H9 (cell line): Measurements from ENCODE around the gene TAF3. TPM values are rescaled to one million over a fixed set of nuclear protein-coding genes. Genes with fewer than 3 reads are reported as not detected.
A peak's percentile ranks its signal among the peaks of the same experiment; 100 is the strongest.

ENCODE experiments used
- DNase-seq: peaks from one replicate; pipeline ENCODE4 v3.0.0-alpha.2; 2017
- H2AFZ ChIP-seq: one replicate; pipeline ENCODE4 v1.6.1; 2013; ENCODE audit warnings: mild to moderate bottlenecking, low read length, control low read depth, moderate library complexity
- H2AK5ac ChIP-seq: 2 replicates; pipeline ENCODE4 v1.6.1; 2013; ENCODE audit warnings: low read length, control low read depth, mixed read lengths; ENCODE audit not compliant: insufficient read length
- H2BK120ac ChIP-seq: one replicate; pipeline ENCODE4 v1.6.1; 2013; ENCODE audit warnings: low read depth, mild to moderate bottlenecking, low read length, control low read depth, inconsistent platforms; ENCODE audit not compliant: poor library complexity, severe bottlenecking
- H2BK12ac ChIP-seq: 2 replicates; pipeline ENCODE4 v1.6.1; 2013; ENCODE audit warnings: low read length, control low read depth, mixed read lengths, low read depth; ENCODE audit not compliant: insufficient read length
- H2BK15ac ChIP-seq: 2 replicates; pipeline ENCODE4 v1.6.1; 2013; ENCODE audit warnings: low read depth, low read length, control low read depth
- H2BK20ac ChIP-seq: one replicate; pipeline ENCODE4 v1.6.1; 2013; ENCODE audit warnings: low read depth, mild to moderate bottlenecking, low read length, control low read depth, inconsistent platforms; ENCODE audit not compliant: poor library complexity, severe bottlenecking
- H2BK5ac ChIP-seq: 2 replicates; pipeline ENCODE4 v1.6.1; 2013; ENCODE audit warnings: low read length, control low read depth, mixed read lengths; ENCODE audit not compliant: insufficient read length
- H3K14ac ChIP-seq: 2 replicates; pipeline ENCODE4 v1.6.1; 2013; ENCODE audit warnings: low read length, control low read depth; ENCODE audit not compliant: insufficient read depth
- H3K18ac ChIP-seq: 2 replicates; pipeline ENCODE4 v1.6.1; 2013; ENCODE audit warnings: low read depth, mild to moderate bottlenecking, mixed read lengths, low read length, control low read depth; ENCODE audit not compliant: insufficient read length
- H3K23ac ChIP-seq: 2 replicates; pipeline ENCODE4 v1.6.1; 2013; ENCODE audit warnings: low read length, control low read depth, mixed read lengths, low read depth; ENCODE audit not compliant: insufficient read length
- H3K23me2 ChIP-seq: 2 replicates; pipeline ENCODE4 v1.6.1; 2013; ENCODE audit warnings: low read depth, mild to moderate bottlenecking, mixed read lengths, low read length, control low read depth; ENCODE audit not compliant: insufficient read length, poor library complexity, severe bottlenecking
- H3K27ac ChIP-seq: 2 replicates; pipeline ENCODE4 v1.5.1; 2013; ENCODE audit warnings: low read length, control low read depth, mixed read lengths, low read depth; ENCODE audit not compliant: insufficient read length
- H3K27me3 ChIP-seq: 2 replicates; pipeline ENCODE4 v1.6.1; 2013; ENCODE audit warnings: low read length, control low read depth, inconsistent platforms; ENCODE audit not compliant: insufficient read depth
- H3K4ac ChIP-seq: 2 replicates; pipeline ENCODE4 v1.6.1; 2013; ENCODE audit warnings: low read depth, mild to moderate bottlenecking, control low read depth, inconsistent platforms, low read length, moderate library complexity
- H3K4me1 ChIP-seq: 2 replicates; pipeline ENCODE4 v1.6.1; 2013; ENCODE audit warnings: low read length, control low read depth, inconsistent platforms; ENCODE audit not compliant: insufficient read depth
- H3K4me2 ChIP-seq: 2 replicates; pipeline ENCODE4 v1.6.1; 2013; ENCODE audit warnings: low read length, control low read depth, mixed read lengths; ENCODE audit not compliant: insufficient read length, insufficient read depth
- H3K56ac ChIP-seq: 2 replicates; pipeline ENCODE4 v1.6.1; 2013; ENCODE audit warnings: low read depth, mild to moderate bottlenecking, mixed read lengths, low read length, control low read depth; ENCODE audit not compliant: insufficient read length
- H3K79me1 ChIP-seq: 2 replicates; pipeline ENCODE4 v1.6.1; 2013; ENCODE audit warnings: low read depth, mild to moderate bottlenecking, moderate library complexity, low read length, control low read depth, inconsistent platforms; ENCODE audit not compliant: insufficient read depth, poor library complexity, severe bottlenecking
- H3K79me2 ChIP-seq: 2 replicates; pipeline ENCODE4 v1.6.1; 2013; ENCODE audit warnings: low read length, control low read depth, inconsistent platforms; ENCODE audit not compliant: insufficient read depth
- H3K9ac ChIP-seq: 2 replicates; pipeline ENCODE4 v1.6.1; 2013; ENCODE audit warnings: low read length, control low read depth, mixed read lengths; ENCODE audit not compliant: insufficient read length; ENCODE audit errors: extremely low read depth
- H3K9me3 ChIP-seq: one replicate; pipeline ENCODE4 v1.6.1; 2013; ENCODE audit warnings: low read depth, low read length, inconsistent platforms; ENCODE audit not compliant: control insufficient read depth
- H3T11ph ChIP-seq: one replicate; pipeline ENCODE4 v1.6.1; 2013; ENCODE audit warnings: mild to moderate bottlenecking, low read length, control low read depth, inconsistent platforms
- H4K20me1 ChIP-seq: one replicate; pipeline ENCODE4 v1.6.1; 2013; ENCODE audit not compliant: control insufficient read depth, insufficient read length, insufficient read depth
- H4K5ac ChIP-seq: 2 replicates; pipeline ENCODE4 v1.6.1; 2013; ENCODE audit warnings: low read depth, mild to moderate bottlenecking, mixed read lengths, low read length, control low read depth; ENCODE audit not compliant: insufficient read length
- H4K8ac ChIP-seq: replicated peaks from 2 replicates; pipeline ENCODE4 v1.6.1; 2013; ENCODE audit warnings: low read length, control low read depth, mixed read lengths, low read depth; ENCODE audit not compliant: insufficient read length
- H4K91ac ChIP-seq: 2 replicates; pipeline ENCODE4 v1.6.1; 2013; ENCODE audit warnings: low read depth, mild to moderate bottlenecking, moderate library complexity, mixed read lengths, low read length, control low read depth; ENCODE audit not compliant: insufficient read length
- H3K27ac Mint-ChIP-seq, 3 experiments: 2 replicates in 2 of 3; 3 replicates in 1 of 3; pipeline ENCODE4 v1.8.0; 2020 to 2021; ENCODE audit warnings: mixed read lengths in 3 of 3, mild to moderate bottlenecking in 1 of 3, moderate library complexity in 1 of 3
- H3K27me3 Mint-ChIP-seq: 2 replicates; pipeline ENCODE4 v1.8.0; 2021; ENCODE audit warnings: low read depth, mild to moderate bottlenecking, moderate library complexity, mixed read lengths
- H3K36me3 Mint-ChIP-seq, 3 experiments: 2 replicates in 2 of 3; 3 replicates in 1 of 3; pipeline ENCODE4 v1.8.0; 2020 to 2021; ENCODE audit warnings: low read depth in 3 of 3, mixed read lengths in 3 of 3; ENCODE audit not compliant: insufficient read depth in 1 of 3
- H3K4me1 Mint-ChIP-seq, 2 experiments: 2 replicates each; pipeline ENCODE4 v1.8.0; 2020; ENCODE audit warnings: mixed read lengths in 2 of 2
- H3K4me3 Mint-ChIP-seq, 2 experiments: 2 replicates in 1 of 2; 3 replicates in 1 of 2; pipeline ENCODE4 v1.8.0; 2020 to 2021; ENCODE audit warnings: mild to moderate bottlenecking in 2 of 2, mixed read lengths in 2 of 2, moderate library complexity in 1 of 2
- H3K9me3 Mint-ChIP-seq, 2 experiments: 2 replicates in 1 of 2; 3 replicates in 1 of 2; pipeline ENCODE4 v1.8.0; 2020; ENCODE audit warnings: mild to moderate bottlenecking in 2 of 2, mixed read lengths in 2 of 2, moderate library complexity in 1 of 2
- CTCF ChIP-seq: fragments of 200-600 bp; sonication (generic); conservative IDR thresholded peaks from 3 replicates; pipeline ENCODE4 v1.8.0; 2021; ENCODE audit warnings: antibody characterized with exemption, mild to moderate bottlenecking
- WGBS: extraction: QIAGEN DNeasy Blood & Tissue Kit; methylation state at CpG from one replicate; pipeline ENCODE4 v1.1.7; 2013; ENCODE audit warnings: missing lambda C conversion rate, low lambda C conversion rate, mixed read lengths; ENCODE audit not compliant: insufficient read length; ENCODE audit errors: extremely low coverage; 5-methylcytosine and 5-hydroxymethylcytosine counted together
- total RNA-seq: library from RNA; stranded (reverse); gene quantifications from 2 replicates; pipeline ENCODE4 v1.2.1, GENCODE V29; 2021

Gene TAF3
- total RNA-seq, 1 experiment from 2014 or later: 10.2 TPM

GRCh38 chr10:8039321-8039881 lies 221.1 kb downstream of the TAF3 start:
- Histone ChIP-seq H3K23me2 (peaks cover 2% of the 10 kb centered on the region), H2AK5ac (no peak overlapping the region), H2BK15ac (no peak overlapping the region), H3K27me3 (peaks cover 98% of the 10 kb centered on the region), H3K14ac (no peak overlapping the region), H2AFZ (no peak overlapping the region), H2BK20ac (no peak overlapping the region), H3K56ac (no peak overlapping the region), H3K27ac (no peak overlapping the region), H3T11ph (no peak overlapping the region), H3K18ac (no peak overlapping the region), H3K79me1 (no peaks in the 10 kb centered on the region), H3K4me2 (peak overlapping the region; percentile 14), H3K4ac (no peak overlapping the region), H3K9ac (no peak overlapping the region), H4K5ac (no peak overlapping the region), H4K8ac (no peak overlapping the region), H2BK120ac (no peak overlapping the region), H3K79me2 (no peaks in the 10 kb centered on the region), H2BK5ac (no peak overlapping the region), H4K20me1 (no peaks in the 10 kb centered on the region), H3K4me1 (peaks cover 5% of the 10 kb centered on the region; the same call in 1 of the 2 replicates), H3K23ac (no peak overlapping the region), H3K9me3 (no peaks in the 10 kb centered on the region), H2BK12ac (no peak overlapping the region), H4K91ac (no peak overlapping the region)
- H3K27ac Mint-ChIP-seq: no peak overlapping the region; a peak in 1 of 7 replicates
- no CpG with 5 or more reads among the region's 10 CpGs for WGBS
- no peaks in the 10 kb centered on the region; a peak in 1 of 7 replicates for H3K36me3 Mint-ChIP-seq
- TF ChIP-seq CTCF: no peak
- H3K4me3 Mint-ChIP-seq: 0 out of 5 replicates have a peak overlapping the region, but pooled peaks of 1 of the 2 experiments have one; percentile 39
- H3K4me1 Mint-ChIP-seq: peaks cover 23 to 58% of the 10 kb centered on the region in 2 experiments
- peaks cover 3 to 31% of the 10 kb centered on the region in 2 experiments; a peak in 4 of 5 replicates for H3K9me3 Mint-ChIP-seq
- no peak for DNase-seq
- H3K27me3 Mint-ChIP-seq: peaks cover 100% of the 10 kb centered on the region
